PC-3 (cell line): Measurements from ENCODE around the gene DROSHA. TPM values are rescaled to one million over a fixed set of nuclear protein-coding genes. Genes with fewer than 3 reads are reported as not detected.

Source experiments
- ATAC-seq: fragments of 200-7000 bp; cut with Tn5 transposase; 2 replicates; pipeline ENCODE4 v1.9.1; 2020; ENCODE audit warnings: mild to moderate bottlenecking, moderate library complexity
- BruUV-seq: library from RNA; stranded (reverse); fragments of 400-500 nt; replicated peaks from 2 replicates; lab custom pipeline; 2021; lab: Mats Ljungman, UMichigan
- CTCF ChIA-PET: fragments of 300-600 bp; sonication (Branson Sonifier 250); formaldehyde crosslinking; loops from one replicate; lab custom pipeline; 2022; ENCODE audit warnings: antibody characterized with exemption; lab: Charles Lee
- POLR2A ChIA-PET: fragments of 300-600 bp; sonication (Branson Sonifier 250); formaldehyde crosslinking; loops from one replicate; lab custom pipeline; 2022; ENCODE audit warnings: antibody characterized with exemption; ENCODE audit not compliant: unreplicated experiment; lab: Charles Lee
- DNase-seq: peaks from one replicate; pipeline ENCODE4 v3.0.0-alpha.2; 2015
- H2AFZ ChIP-seq: fragments of 300-600 bp; sonication (generic); 2 replicates; pipeline ENCODE4 v1.6.0; 2016; ENCODE audit warnings: antibody characterized with exemption, low read length
- H3F3A ChIP-seq: fragments of 300-600 bp; sonication (generic); one replicate; pipeline ENCODE4 v1.6.0; 2017; ENCODE audit warnings: antibody characterized with exemption, low read length, control low read depth, mild to moderate bottlenecking; ENCODE audit not compliant: unreplicated experiment
- H3K27ac ChIP-seq: fragments of 300-600 bp; sonication (generic); 2 replicates; pipeline ENCODE4 v1.5.1; 2016; ENCODE audit warnings: mild to moderate bottlenecking, low read length
- H3K27me3 ChIP-seq: fragments of 300-600 bp; sonication (generic); 2 replicates; pipeline ENCODE4 v1.6.1; 2016; ENCODE audit warnings: low read length, mixed read lengths
- H3K36me3 ChIP-seq: fragments of 300-600 bp; sonication (generic); 2 replicates; pipeline ENCODE4 v1.6.1; 2016; ENCODE audit warnings: low read depth, mixed run types, low read length, mixed read lengths
- H3K4me1 ChIP-seq: fragments of 300-600 bp; sonication (generic); 2 replicates; pipeline ENCODE4 v1.5.1; 2016; ENCODE audit warnings: low read length; ENCODE audit not compliant: insufficient read depth
- H3K4me2 ChIP-seq: fragments of 300-600 bp; sonication (generic); 2 replicates; pipeline ENCODE4 v1.6.0; 2016; ENCODE audit warnings: low read length
- H3K4me3 ChIP-seq: fragments of 300-600 bp; sonication (generic); 2 replicates; pipeline ENCODE4 v1.5.1; 2016; ENCODE audit warnings: mild to moderate bottlenecking, low read length, mixed read lengths
- H3K79me2 ChIP-seq: fragments of 300-600 bp; sonication (generic); 2 replicates; pipeline ENCODE4 v1.6.1; 2017; ENCODE audit warnings: low read length, mixed read lengths
- H3K9ac ChIP-seq: fragments of 300-600 bp; sonication (generic); 2 replicates; pipeline ENCODE4 v1.6.0; 2016; ENCODE audit warnings: mild to moderate bottlenecking, low read length
- H3K9me2 ChIP-seq: fragments of 300-600 bp; sonication (generic); replicated peaks from 2 replicates; pipeline ENCODE4 v1.6.1; 2016; ENCODE audit warnings: mixed run types, low read length, mixed read lengths
- H3K9me3 ChIP-seq: fragments of 300-600 bp; sonication (generic); 2 replicates; pipeline ENCODE4 v1.6.1; 2016; ENCODE audit warnings: low read length, mixed read lengths
- H4K20me1 ChIP-seq: fragments of 300-600 bp; sonication (generic); 2 replicates; pipeline ENCODE4 v1.6.1; 2016; ENCODE audit warnings: low read length, mixed read lengths
- CTCF ChIP-seq: fragments of 300-600 bp; sonication (generic); conservative IDR thresholded peaks from 2 replicates; pipeline ENCODE4 v1.5.1; 2017; ENCODE audit warnings: antibody characterized with exemption, low read depth, mild to moderate bottlenecking, low read length
- EZH2 ChIP-seq: fragments of 300-600 bp; sonication (generic); IDR thresholded peaks from one replicate; pipeline ENCODE4 v1.6.1; 2017; ENCODE audit warnings: antibody characterized with exemption, mild to moderate bottlenecking, low read length; ENCODE audit not compliant: unreplicated experiment
- EZH2phosphoT487 ChIP-seq: fragments of 300-600 bp; sonication (generic); IDR thresholded peaks from 2 replicates; pipeline ENCODE4 v1.6.1; 2018; ENCODE audit warnings: mild to moderate bottlenecking, antibody characterized with exemption, low read length, borderline replicate concordance
- intact Hi-C: fragments of 100-400 bp; cut with micrococcal nuclease; formaldehyde crosslinking; loops from 2 replicates; pipeline ENCODE4 v1.9.0; 2023
- total RNA-seq: library from RNA; depleted of rRNA; stranded (reverse); fragments of >200 nt; gene quantifications from 2 replicates; pipeline ENCODE4 v1.2.3, GENCODE V29; 2014

Gene DROSHA
- total RNA-seq, 1 experiment from 2014 or later: 60.7 TPM

GRCh38 chr5:31455172-31455571, 76.7 kb downstream of the DROSHA start:
- ChIA-PET POLR2A (no interaction called here), CTCF (no interaction called here)
- DNase-seq: no peak
- Histone ChIP-seq H3K9me2 (no peaks in the 10 kb centered on the region), H3K79me2 (no peaks in the 10 kb centered on the region), H2AFZ (no peak overlapping the region), H3K9ac (no peak overlapping the region), H3K4me3 (no peak overlapping the region), H3K36me3 (peaks cover 30% of the 10 kb centered on the region), H3K4me2 (no peak overlapping the region), H3K27ac (no peak overlapping the region), H3K9me3 (no peaks in the 10 kb centered on the region), H3K27me3 (no peaks in the 10 kb centered on the region), H3K4me1 (no peaks in the 10 kb centered on the region), H4K20me1 (no peaks in the 10 kb centered on the region), H3F3A (no peaks in the 10 kb centered on the region)
- intact Hi-C loops: no loop called here
- BruUV-seq: no TSS peak
- TF ChIP-seq CTCF: no peak
- ATAC-seq: no peak

- Histone ChIP-seq H3K4me3 (no peak overlapping the region), H3K79me2 (no peaks in the 10 kb centered on the region), H3K4me1 (no peaks in the 10 kb centered on the region), H3K9ac (no peak overlapping the region), H3K9me2 (no peaks in the 10 kb centered on the region), H3F3A (no peaks in the 10 kb centered on the region), H3K36me3 (peaks cover 31% of the 10 kb centered on the region), H3K27me3 (no peaks in the 10 kb centered on the region), H3K27ac (no peak overlapping the region), H2AFZ (no peak overlapping the region), H4K20me1 (no peaks in the 10 kb centered on the region), H3K9me3 (no peaks in the 10 kb centered on the region), H3K4me2 (no peak overlapping the region)
- CTCF ChIA-PET: no interaction called here
- TF ChIP-seq EZH2phosphoT487 (no peak), CTCF (no peak), EZH2 (no peak)
- intact Hi-C loops: no loop called here
- no TSS peak for BruUV-seq
- POLR2A ChIA-PET: no interaction called here
- DNase-seq (no peak), ATAC-seq (no peak)
Measured at GRCh38 chr5:31453522-31453921, 78.4 kb downstream of the DROSHA start.

- Histone ChIP-seq H2AFZ (no peak overlapping the region), H3K4me1 (no peaks in the 10 kb centered on the region), H3K79me2 (no peaks in the 10 kb centered on the region), H3F3A (no peaks in the 10 kb centered on the region), H3K36me3 (peaks cover 31% of the 10 kb centered on the region), H3K9me3 (no peaks in the 10 kb centered on the region), H3K27ac (no peak overlapping the region), H3K4me2 (no peak overlapping the region), H3K27me3 (no peaks in the 10 kb centered on the region), H4K20me1 (no peaks in the 10 kb centered on the region), H3K9me2 (no peaks in the 10 kb centered on the region), H3K9ac (no peak overlapping the region), H3K4me3 (no peak overlapping the region)
- intact Hi-C loops: no loop called here
- no peak for DNase-seq
- no peak for TF ChIP-seq CTCF
- POLR2A ChIA-PET: interaction anchor here (0.7 kb wide), 1 partner anchor 19 kb away, joined by 3 read pairs; no protein-coding TSS in a partner anchor
- no peak for ATAC-seq
- CTCF ChIA-PET: no interaction called here
- no TSS peak for BruUV-seq
Measured at GRCh38 chr5:31452314-31452713, 79.6 kb downstream of the DROSHA start.
